ENCODE measurements around the gene CHMP6.

The CHMP6 gene

DNA sequence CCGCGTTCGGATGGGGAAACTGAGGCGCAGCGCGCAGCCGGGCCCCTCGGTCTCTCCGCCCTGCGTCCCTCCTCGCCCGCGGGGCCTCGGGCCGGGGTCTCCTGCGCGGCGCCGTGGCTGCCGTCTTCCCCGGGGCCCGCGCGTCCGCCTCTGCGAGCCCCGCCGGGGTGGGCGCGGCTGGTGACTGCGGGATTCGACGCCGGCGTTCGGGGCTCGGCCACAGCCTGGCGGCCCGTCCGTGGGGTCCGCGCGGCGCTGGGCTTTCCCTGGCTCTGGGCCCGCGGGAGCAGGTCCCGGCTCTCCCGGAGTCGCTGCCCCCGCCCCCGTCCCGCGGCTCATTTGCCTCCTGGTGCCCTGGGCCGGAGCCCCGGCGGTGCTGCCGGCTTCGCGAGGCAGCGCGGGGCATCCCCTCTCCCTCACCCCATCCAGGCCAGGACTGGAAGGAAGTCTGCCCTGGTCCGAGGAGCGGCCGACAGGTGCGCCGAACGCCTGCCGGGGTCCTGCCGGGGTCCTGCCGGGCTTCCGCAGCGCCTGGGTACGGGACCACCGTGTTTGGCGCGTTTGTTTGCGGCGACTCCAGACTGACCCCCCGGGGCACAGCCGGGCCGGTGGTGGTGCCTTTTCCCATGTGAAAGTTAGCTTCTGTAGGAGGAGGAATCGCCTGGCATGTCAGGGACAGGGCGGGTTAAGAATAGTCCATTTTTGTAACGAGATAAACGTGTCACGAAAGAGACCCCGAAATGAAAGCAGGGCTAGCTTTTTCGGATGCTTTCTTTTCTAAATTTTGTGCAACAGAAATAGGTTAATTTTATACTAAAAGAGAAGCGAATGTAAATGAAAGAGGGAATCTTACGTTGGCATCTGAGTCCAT, 671 bp downstream of the CHMP6 start:
- DNase-seq (ENCODE audit: low read depth) = no peak

DNA sequence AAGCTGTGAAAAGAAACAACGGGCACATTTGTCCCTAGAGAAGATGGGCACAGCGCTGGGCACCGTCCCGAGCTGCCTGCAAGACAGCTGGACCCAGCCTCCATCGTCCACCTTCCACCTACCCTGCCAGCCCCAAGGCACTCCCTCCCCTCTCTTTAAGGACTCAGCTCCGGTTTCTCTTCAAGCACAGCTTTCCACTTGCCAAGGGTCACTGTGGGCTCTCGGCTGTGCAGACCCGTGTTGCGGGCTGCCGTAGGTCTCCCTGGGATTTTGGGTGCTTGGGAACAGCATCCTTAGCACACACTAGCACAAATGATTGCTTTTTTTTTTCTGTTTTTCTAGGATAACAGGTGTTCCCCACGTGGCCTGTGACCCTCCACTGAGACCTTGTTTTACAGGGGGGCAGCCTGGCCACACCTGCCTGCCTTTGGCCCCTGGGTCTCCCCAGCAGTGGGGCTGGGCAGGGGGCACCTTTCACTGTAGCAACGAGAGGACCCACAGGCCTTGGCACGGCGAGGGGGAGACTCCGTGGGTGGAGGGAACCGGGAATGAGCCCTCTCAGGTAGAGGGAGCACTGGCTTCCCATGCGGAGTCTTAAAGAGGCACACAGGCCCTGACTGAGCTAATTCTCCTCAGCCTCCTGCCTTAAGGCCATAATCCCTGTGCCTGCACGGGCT, 1.4 kb downstream of the CHMP6 start:
- no peak for DNase-seq (ENCODE audit: low read depth)

DNA sequence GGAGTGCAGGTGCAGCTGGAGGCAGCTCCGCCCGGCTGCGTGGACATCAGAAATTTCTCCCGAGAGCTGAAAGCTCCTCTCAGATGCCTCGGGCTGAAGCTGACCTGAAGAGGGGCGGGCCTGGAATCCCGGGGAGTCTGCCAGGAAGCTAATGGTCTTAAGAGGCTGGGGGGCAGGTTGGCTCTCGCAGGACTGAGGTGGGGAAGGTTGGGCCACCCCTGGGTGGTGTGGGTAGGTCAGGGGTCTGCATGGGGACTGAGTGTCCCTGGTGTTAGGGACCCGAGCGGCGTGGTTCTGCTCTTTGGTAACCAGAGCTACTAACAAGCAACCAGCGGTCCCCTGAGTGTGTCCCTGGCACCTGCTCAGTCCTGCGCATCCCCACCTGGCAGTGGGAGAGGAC, 3.5 kb downstream of the CHMP6 start:
- no peak for DNase-seq (ENCODE audit: low read depth)

DNA sequence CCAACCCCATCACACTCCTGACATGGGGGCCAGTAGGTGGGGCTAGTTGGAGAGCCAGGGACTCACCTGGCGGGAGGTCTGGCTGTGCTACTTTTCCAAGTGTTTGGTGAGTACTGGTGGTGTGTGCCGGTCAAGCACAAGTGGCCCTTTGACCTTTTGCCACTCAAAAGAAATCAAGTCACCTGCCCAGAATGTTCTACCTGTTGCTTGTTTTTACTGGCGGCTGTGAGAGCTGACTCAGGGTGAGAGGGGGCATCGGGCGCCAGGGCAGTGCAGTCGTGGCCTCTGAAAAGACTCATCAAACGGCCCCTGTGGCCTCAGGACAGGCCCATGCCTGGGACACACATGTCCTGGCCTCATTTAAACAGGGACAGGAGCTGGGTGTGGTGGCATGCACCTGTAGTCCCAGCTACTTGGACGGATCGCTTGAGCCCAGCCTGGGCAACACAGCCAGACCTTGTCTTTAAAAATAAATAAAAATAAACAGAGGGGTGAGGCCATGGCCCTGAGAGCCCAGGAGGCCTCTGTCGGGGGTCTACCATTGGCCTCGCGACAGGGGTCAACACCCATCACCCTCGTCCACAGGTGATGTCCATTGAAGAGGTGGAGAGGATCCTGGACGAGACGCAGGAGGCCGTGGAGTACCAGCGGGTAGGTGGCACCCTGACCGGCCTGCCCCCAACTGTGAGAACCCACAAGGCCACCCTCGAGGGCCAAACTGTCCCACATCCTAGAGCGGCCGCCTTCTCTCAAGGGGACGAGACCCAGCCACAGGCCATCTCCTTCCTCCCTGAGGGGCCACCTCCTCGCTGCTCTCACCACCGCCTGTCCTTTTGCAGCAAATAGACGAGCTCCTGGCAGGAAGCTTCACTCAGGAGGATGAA, 5.0 kb downstream of the CHMP6 start:
- DNase-seq (ENCODE audit: low read depth) = no peak

DNA sequence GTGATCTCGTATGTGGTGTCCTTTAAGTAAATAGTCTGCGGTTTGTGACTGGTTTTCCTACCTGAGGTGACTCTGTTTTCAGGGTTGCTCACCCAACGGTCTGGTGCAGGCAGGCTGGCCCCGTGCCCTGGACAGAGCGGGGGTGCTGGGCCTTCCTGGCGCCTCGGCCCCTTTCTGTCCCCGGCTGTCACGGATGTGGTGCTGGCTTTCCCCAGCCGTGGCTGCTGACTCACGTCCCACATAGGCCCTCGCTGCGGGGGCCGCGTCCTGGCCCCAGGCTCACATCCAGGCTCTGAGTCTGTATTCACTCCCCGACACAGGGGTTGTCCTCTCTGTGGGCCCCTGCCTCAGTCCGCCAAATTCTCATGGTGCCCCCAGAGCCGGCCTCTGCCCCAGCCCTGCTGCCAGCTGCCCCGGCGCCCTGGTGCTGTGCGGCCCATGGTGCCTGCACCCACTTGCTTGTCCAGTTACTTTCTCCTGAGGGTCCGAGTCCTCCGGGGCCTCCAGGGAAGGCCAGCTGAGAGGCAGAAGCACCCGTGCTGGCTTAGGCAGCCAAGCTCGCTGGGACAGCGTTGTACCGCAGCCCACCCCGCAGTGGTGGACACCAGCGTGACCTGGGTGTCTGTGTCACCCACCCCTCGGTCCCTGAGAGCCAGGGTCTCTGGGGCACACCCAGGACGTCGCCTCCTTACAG, 5.9 kb downstream of the CHMP6 start:
- DNase-seq (ENCODE audit: low read depth) = no peak

DNA sequence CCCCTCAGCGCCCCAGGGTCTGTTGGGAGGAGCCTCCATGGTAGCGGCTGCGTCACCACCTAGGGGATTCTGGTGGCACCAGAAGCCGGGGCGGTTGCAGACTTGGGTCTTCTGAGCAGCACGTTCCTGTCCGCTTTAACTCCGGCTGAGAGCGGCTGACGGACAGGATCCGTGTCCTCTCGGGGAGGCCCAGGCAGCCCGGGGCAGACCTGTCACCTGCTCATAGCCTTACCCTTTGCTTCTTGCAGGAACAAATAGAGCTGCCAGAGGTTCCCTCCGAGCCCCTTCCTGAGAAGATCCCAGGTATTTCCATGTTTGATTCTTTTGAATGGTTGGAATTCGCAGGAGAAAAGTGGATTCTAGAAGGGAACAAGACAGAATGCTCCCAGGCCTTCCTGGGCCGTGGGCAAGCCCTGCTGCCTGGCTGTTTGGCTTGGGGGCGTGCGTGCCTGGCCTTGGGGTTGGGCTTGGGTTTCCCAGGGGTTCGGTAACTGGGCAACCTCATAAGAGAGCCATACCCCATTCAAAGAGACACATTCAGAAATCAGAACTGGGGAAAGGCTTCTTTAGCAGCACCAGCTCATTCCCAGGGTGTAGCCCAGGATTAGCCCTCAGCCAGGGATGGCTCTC, 6.6 kb downstream of the CHMP6 start:
- DNase-seq (ENCODE audit: low read depth) = no peak

DNA sequence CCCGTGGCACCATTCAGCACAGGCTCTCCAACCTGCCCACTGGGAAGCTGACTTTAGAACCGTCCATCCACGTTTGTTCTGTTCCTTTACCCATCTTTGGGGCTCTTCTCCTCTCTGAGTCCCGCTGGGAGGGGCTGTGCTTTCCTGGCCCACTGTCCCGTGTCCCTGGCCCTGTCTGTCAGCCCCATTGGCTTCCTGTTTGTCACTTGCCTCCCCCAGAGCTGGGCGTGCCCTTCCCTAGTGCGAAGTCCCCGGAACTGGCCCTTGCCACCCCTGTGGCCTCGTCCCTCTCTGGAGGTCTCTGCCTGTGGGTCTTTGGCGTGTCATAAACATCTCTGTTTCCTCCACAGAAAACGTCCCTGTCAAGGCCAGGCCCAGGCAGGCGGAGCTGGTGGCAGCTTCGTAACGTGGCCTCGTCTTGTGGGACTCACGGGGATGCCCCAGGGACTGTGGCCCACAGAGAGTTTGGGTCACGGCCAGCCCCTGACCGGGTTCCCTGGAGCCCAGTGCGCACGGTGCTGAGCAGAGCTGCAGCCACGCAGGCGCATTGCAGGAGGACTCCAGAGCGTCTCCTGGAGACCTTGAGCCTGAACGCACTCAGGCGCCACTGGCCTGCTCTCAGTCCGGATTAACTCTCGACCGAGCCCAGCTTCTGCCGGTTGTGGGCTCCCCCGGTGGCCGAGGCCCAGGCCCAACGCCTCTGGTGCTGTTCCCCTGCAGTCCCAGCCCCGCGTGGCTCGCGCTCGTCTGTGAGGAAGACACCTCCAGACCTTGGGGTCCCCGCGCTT, 7.3 kb downstream of the CHMP6 start:
- DNase-seq (ENCODE audit: low read depth) = no peak

DNA sequence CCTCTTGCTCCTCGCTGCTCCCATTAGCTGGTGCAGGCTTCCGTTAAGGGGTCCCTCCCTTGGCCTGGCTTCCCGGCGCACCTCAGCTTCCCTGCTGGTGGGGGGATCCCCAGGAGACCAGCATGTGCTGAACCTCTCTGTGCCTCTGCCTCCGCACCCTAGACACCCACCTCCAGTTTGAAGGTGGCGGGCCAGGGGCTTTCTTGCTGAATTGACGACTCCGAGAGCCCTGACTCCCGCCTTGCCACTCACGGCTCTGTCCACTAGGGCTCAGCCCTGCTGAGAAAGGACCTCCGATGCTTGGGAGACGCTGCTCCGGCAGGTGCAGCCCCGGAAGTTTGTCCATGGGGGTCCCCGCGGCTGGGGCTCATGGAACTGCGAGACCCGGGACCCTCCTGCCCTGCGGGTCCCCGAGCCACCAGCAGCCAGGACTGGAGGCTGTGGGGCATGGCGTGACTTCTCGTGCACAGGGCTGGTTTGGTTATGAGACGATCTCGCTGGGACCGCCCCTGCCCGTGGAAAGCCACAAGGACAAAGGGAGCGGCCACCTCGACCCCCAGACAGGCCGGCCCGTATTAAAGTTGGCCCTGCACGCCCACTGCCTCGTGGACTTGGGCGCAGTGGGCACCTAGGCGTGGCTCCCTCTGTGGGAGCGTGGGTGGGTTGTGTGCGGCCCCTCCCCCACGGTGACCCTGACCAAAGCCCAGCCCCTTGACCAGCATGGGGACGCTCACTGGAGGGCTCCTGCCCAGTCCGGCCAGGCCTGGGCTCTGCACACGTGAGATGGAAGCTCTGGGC, 8.1 kb downstream of the CHMP6 start:
- DNase-seq (ENCODE audit: low read depth) = no peak

DNA sequence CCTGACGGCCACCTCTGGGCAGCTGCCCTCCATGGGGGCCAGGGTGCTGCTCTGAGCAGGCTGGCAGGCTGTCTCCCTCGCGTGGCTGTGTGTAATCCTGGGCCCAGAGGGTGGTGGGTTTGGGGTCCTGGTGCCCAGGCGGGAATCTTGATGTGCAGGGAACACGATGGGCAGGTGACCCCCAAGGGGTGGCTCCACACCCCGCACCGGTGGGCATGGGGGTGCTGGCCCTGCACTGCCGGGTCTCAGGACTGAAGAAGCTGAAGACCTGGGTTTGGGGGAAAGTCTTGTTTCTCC, 8.6 kb downstream of the CHMP6 start:
- DNase-seq (ENCODE audit: low read depth) = no peak

DNA sequence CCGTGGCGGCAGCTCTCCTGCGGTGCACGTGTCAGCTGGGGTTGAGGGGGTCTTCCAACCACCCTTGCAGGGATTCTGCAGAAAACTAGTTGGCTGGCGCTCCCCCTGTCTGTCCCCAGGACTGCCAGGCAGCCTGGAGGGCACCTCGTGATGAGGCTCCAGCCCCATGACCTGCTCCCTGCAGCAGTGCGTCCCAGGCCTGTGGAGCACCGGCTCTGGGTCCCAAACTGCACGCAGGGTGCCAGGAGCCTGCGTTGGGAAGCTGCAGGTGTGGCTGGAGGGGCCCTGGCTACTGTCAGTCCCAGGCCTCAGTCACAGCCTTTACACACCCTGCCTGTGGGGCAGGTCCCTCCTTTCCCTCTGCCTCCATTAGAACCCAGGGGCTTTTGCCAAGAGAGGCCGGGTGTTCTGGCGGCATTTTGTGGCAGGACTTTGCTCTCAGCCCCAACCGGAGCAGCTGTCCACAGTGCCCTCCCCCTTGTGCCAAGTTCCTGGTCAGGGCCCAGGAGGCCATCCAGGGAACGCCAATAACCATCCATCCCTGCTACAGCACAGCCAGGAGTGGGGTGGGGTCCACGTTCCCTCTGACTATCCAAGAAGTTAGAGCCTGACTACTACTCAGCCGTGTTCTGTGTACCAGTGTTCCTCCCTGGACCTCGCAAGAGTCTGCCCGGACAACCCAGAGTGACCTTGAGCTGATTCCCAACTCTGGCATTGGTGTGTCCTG, 9.2 kb downstream of the CHMP6 start:
- no peak for DNase-seq (ENCODE audit: low read depth)

DNA sequence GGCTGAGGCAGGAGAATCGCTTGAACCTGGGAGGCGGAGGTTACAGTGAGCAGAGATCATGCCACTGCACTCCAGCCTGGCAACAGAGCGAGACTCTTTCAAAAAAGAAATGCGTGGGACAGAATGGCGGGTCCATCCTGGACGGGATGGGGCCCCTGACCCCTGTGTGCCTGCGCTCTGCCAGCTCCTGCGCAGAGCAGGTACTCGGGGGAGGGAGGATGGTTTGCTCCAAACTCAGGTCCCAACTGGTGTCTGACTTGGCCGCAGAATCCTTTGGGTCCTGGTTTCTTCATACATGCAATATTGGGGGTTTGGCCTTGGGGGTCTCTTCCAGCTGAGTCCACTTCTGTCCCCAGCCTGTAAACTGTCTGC, 10.4 kb downstream of the CHMP6 start:
- no peak for DNase-seq (ENCODE audit: low read depth)

DNA sequence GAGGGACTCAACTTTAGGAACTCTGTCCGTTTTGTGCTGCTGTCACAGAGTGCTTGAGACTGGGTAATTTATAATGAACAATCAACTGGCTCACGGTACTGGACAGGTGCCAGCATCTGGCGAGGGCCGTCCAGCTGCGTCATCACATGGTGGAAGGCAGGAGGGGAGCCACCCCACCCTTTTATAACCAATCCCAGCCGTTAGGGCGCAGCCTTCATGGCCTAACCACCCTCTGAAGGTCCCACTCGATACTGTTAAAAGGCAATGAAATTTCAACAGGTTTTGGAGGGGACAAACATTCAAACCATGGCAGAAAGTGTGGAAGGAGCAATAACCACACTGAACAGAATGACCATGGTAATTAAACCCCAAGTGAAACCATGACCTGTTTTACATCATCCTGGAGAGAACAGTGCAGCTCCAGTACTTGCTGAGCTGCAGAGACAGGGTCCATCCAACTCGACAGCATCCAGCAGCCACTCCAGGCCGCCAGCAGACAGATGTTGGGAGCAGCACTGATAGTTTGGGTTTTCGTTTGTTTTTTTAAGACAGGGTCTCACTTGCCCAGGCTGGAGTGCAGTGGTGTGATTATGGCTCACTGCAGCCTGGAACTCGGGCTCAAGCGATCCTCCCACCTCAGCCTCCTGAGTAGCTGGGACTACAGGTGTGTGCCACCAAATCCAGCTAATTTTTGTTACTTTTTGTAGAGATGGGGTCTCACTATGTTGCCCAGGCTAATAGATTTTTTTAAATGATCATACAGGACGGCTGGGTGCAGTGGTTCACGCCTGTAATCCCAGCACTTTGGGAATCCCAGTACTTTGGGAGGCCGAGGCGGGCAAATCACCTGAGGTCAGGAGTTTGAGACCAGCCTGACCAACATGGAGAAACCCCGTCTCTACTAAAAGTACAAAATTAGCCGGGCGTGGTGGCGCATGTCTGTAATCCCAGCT, 11.0 kb downstream of the CHMP6 start:
- DNase-seq (ENCODE audit: low read depth) = no peak

DNA sequence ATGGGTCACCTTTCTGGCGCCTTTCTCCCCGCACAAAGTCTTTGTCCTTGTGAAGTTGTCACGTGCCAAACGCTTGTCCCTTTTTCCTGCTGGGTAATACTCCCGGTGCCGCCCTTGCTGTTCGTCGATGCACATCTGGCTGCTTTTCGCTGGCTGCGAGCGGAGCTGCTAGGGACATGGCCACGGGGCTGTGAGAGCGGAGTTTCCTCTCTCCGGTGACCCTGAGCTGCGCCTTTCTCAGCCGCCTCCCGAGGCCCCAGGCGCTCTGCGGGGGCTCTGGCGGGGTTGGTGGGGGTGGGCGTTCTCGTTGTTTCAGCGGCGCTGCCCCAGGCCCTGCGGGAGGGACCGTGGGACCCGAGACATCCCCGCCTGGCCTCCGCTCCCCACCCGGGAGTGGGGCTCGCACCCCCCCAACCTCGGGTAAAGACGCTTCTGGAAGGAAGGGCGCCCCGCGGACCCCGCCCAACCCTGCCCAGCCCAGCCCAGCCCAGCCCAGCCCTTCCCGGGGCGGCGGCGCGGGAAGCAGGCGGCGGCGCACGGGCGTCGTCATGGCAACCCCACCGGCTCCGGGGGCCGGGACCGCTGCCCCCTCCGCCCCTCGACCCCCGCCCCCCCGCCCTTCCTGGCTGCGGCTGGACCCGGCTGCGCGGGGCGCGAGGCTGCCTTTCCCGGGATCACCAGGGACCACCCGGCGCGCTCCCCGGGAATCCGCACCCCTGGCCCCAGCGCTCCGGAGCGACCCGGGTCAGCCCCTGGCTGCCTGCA, 12.3 kb downstream of the CHMP6 start:
- no peak for DNase-seq (ENCODE audit: low read depth)

DNA sequence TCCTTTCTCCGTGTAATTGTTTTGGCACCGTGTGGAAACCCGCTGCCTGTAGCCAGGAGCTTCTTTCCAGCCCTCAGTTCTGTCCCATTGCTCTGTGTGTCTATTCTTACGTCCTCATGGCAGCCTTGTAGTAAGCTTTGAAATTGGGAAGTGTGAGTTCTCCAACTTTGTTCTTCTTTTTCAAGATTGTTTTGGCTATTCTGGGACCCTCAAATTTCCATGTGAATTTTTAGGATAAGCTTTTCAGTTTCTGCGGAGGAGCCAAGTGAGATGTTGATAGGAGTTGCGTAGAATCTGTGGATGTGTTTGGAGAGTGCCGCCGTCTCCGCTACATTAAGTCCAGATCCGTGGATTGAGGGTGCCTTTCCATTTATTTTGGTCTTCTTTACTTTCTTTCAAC, 15.2 kb downstream of the CHMP6 start:
- DNase-seq (ENCODE audit: low read depth) = no peak

DNA sequence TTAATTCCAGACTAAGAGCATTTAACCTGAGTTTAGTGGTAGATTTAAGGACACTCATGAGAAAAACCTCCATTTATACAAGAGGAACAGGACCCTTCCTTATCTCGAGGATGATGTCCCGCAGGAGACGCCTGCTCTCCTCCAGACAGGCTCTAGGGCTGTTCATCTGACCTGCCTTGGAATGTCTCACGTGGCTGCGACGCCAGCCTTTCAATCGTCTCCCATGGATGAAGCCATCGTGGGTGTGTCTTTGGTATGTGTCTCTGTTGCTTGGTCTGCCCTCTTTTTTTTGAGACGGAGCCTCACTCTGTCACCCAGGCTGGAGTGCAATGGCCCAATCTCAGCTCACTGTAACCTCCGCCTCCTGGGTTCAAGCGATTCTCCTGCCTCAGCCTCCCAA, 16.5 kb downstream of the CHMP6 start:
- no peak for DNase-seq (ENCODE audit: low read depth)

DNA sequence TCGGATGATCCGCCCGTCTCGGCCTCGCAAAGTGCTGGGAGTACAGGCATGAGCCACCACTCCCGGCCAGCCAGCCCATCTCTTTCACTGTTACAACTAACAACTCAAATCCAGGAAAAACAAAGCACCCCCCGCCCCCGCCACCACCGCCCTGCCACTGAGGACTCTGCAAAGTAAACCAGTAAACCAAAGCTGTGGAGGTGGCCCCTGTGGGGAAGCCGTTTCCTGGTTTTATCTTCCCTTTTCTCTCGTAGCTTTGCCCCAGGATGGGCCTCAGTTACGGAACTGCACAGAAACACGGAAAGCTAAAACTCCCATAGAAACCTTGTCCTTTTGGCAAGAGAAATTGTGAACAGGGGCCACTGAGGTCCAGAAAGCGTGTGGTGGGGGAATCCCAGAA, 17.5 kb downstream of the CHMP6 start:
- DNase-seq (ENCODE audit: low read depth) = no peak

DNA sequence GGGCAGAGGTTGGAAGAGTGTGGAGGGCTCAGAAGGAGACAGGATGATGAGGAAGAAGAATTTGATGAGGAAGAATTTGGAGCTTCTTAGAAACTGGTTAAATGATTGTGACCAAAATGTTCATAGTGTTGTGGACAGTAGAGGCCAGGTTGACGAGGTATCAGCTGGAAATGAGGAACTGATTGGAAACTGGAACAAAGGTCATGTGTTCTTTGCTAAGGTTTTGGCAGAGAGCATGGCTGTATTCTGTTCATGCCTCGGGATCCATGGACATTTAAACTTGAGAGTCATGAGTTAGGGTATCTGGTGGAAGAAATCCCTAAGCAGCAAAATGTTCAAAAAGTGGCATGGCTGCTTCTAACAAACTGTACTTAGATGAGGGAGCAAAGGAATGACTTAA, 19.3 kb downstream of the CHMP6 start:
- no peak for DNase-seq (ENCODE audit: low read depth)

DNA sequence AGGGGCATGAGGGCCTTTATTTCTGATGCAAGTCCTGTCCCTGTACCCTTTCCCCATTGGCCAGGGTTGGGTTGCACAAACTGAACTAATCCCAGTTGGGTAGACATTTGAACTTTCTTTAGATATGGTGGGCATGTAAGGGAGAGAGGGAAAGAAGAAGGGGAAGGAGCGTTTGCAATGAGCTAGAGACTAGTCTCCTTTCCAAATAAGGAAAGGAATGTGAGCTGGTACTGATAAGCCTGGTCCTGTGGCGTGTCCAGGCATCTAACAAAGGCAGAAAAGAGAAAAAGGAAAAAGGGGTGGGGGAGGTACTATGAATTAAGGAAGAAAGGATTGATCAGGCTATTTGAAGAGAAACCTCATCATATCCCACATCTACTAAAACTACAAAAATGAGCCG, 20.3 kb downstream of the CHMP6 start:
- no peak for DNase-seq (ENCODE audit: low read depth)
